Natural killer cell (primary cell): ENCODE data around the gene OR1B1. TPM values are rescaled to one million over a fixed set of nuclear protein-coding genes. Genes with fewer than 3 reads are reported as not detected.
A peak's percentile ranks its signal among the peaks of the same experiment; 100 is the strongest.
"Not testable (repeated sequence)": the region's sequence is repeated elsewhere in the genome, so short reads cannot be mapped to it uniquely, and the experiment has no call there.

Experiments
- ATAC-seq, 3 donors: fragments of 150-1000 bp in 2 of 3; fragments of 200-7000 bp in 1 of 3; cut with Tn5 transposase; 1 replicate in 1 of 3; 2 replicates in 2 of 3; pipeline ENCODE4 v1.10.0; 2021; ENCODE audit warnings: mild to moderate bottlenecking in 2 of 3, moderate library complexity in 2 of 3
- DNase-seq, 2 donors: peaks; one replicate each; pipeline versions ENCODE4 v3.0.0 to v3.0.0-alpha.2; 2013 to 2021; ENCODE audit warnings: mixed read lengths in 1 of 2
- H3K27ac ChIP-seq: one replicate; pipeline ENCODE4 v1.5.1; 2013; ENCODE audit warnings: mild to moderate bottlenecking, low read length
- H3K27me3 ChIP-seq: one replicate; pipeline ENCODE4 v1.6.1; 2013; ENCODE audit warnings: low read length; ENCODE audit not compliant: control insufficient read depth, insufficient read depth
- H3K36me3 ChIP-seq: one replicate; pipeline ENCODE4 v1.6.1; 2013; ENCODE audit warnings: low read length; ENCODE audit not compliant: control insufficient read depth, insufficient read depth
- H3K4me1 ChIP-seq: one replicate; pipeline ENCODE4 v1.6.1; 2013; ENCODE audit warnings: low read length; ENCODE audit not compliant: control insufficient read depth, insufficient read depth
- H3K4me3 ChIP-seq: one replicate; pipeline ENCODE4 v1.5.1; 2013; ENCODE audit warnings: low read length
- H3K9me3 ChIP-seq: one replicate; pipeline ENCODE4 v1.6.1; 2013; ENCODE audit warnings: low read length; ENCODE audit not compliant: control insufficient read depth, insufficient read depth
- H3K27ac Mint-ChIP-seq, 2 donors: one replicate each; pipeline ENCODE4 v1.8.0; 2022; ENCODE audit warnings: mild to moderate bottlenecking in 2 of 2, mixed read lengths in 2 of 2, moderate library complexity in 1 of 2
- H3K27me3 Mint-ChIP-seq, 2 donors: one replicate each; pipeline ENCODE4 v1.8.0; 2022; ENCODE audit warnings: low read depth in 2 of 2, mixed read lengths in 2 of 2
- H3K36me3 Mint-ChIP-seq: one replicate; pipeline ENCODE4 v1.8.0; 2022; ENCODE audit warnings: mixed read lengths
- H3K4me1 Mint-ChIP-seq, 2 donors: one replicate each; pipeline ENCODE4 v1.8.0; 2022; ENCODE audit warnings: mixed read lengths in 2 of 2
- H3K4me3 Mint-ChIP-seq: one replicate; pipeline ENCODE4 v1.8.0; 2022; ENCODE audit warnings: mild to moderate bottlenecking, moderate library complexity, mixed read lengths
- H3K9me3 Mint-ChIP-seq, 2 donors: one replicate each; pipeline ENCODE4 v1.8.0; 2022; ENCODE audit warnings: mixed read lengths in 2 of 2
- WGBS: methylation state at CpG from one replicate; pipeline ENCODE4 v1.1.7; 2013; ENCODE audit warnings: missing lambda C conversion rate; ENCODE audit not compliant: insufficient coverage; 5-methylcytosine and 5-hydroxymethylcytosine counted together
- intact Hi-C: fragments of 100-400 bp; cut with micrococcal nuclease; formaldehyde crosslinking; loops from one replicate; pipeline ENCODE4 v1.14.2; 2022
- total RNA-seq, 4 donors: library from RNA; stranded (reverse); fragments of 120-200 nt in 1 of 4; gene quantifications; one replicate each; pipeline versions ENCODE4 v1.2.3 to v1.2.4, GENCODE V29; 2013 to 2022
- TF ChIP-seq, protein P1 (sequence below): fragments of 200-600 bp; IDR thresholded peaks from one replicate; pipeline ENCODE4 v1.8.0; 2022; ENCODE audit warnings: antibody characterized with exemption

The OR1B1 gene
- total RNA-seq, 3 donors from 2014 or later (not counting 1 experiment from before 2014, with no cell fraction given), result 0.75 to 1.1 TPM; not detected in 1

DNA sequence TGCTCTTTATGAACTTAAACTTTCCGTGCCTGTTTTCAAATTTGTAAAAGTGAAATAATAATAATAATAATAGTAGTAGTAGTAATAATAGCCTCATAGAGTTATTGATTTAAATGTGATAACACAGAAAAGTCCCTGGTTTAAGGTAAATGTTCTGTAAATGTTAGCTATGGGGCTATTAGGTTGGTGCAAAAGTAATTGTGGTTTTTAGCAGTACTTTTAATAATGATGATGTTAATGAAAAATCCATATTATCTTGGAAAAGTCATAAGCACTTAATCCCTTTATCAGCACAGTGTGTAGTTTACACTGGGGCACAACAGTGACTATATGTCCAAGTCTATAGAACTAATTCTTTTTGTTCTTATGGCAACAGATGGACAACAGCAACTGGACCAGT lies 43.1 kb downstream of the OR1B1 start, which contains the start of gene OR1Q1:
Gene OR1Q1, plus strand, starts transcription at position 377 of the 400 bp plus-strand sequence. Its CDS starts 0 bp downstream, at position 377.
- H3K4me1 ChIP-seq, result no peaks in the 10 kb centered on the region
- Mint-ChIP-seq H3K27ac (no peak within 1 kb of the TSS), H3K36me3 (no peaks in the 10 kb centered on the region), H3K9me3 (no peaks in the 10 kb centered on the region), H3K4me3 (no peak within 1 kb of the TSS), H3K4me1 (no peaks in the 10 kb centered on the region), H3K27me3 (peaks cover 2 to 22% of the 10 kb centered on the region in 2 donors)
- DNase-seq, result no peak
- TF ChIP-seq, protein P1, sequence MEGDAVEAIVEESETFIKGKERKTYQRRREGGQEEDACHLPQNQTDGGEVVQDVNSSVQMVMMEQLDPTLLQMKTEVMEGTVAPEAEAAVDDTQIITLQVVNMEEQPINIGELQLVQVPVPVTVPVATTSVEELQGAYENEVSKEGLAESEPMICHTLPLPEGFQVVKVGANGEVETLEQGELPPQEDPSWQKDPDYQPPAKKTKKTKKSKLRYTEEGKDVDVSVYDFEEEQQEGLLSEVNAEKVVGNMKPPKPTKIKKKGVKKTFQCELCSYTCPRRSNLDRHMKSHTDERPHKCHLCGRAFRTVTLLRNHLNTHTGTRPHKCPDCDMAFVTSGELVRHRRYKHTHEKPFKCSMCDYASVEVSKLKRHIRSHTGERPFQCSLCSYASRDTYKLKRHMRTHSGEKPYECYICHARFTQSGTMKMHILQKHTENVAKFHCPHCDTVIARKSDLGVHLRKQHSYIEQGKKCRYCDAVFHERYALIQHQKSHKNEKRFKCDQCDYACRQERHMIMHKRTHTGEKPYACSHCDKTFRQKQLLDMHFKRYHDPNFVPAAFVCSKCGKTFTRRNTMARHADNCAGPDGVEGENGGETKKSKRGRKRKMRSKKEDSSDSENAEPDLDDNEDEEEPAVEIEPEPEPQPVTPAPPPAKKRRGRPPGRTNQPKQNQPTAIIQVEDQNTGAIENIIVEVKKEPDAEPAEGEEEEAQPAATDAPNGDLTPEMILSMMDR, result no peak
- no peak within 1 kb of the TSS for H3K27ac ChIP-seq
- H3K4me3 ChIP-seq, result no peak within 1 kb of the TSS
- WGBS, result no CpG with 5 or more reads among the region's 1 CpG
- H3K36me3 ChIP-seq, result no peaks in the 10 kb centered on the region
- no peaks in the 10 kb centered on the region for H3K9me3 ChIP-seq
- intact Hi-C loops, result no loop called here
- H3K27me3 ChIP-seq, result no peaks in the 10 kb centered on the region
- no peak for ATAC-seq

DNA sequence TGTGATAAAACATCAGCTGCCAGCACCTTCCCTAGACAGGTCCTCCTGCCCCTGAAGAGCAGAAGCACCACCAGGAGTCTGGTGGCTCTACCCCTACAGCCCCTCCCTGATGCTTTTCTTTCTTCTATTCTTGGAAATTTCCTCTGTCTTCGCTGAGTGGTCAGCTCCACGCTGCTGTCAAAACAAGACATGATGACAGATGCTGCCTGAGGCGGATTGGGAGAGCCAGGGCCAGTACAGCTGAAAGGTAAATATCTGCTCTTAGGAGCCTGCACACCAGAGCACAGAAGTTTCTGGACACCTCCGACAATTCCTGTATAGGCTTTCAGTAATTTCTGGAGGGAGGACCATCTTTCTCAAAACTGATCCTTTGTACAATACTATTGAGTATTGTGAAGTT lies 47.6 kb downstream of the OR1B1 start:
- Mint-ChIP-seq H3K4me1 (no peaks in the 10 kb centered on the region), H3K27ac (no peak overlapping the region), H3K9me3 (no peaks in the 10 kb centered on the region), H3K36me3 (no peaks in the 10 kb centered on the region), H3K27me3 (peaks cover 0 to 13% of the 10 kb centered on the region in 2 donors), H3K4me3 (no peak overlapping the region)
- no peaks in the 10 kb centered on the region for H3K27me3 ChIP-seq
- no peak overlapping the region for H3K27ac ChIP-seq
- no peaks in the 10 kb centered on the region for H3K9me3 ChIP-seq
- TF ChIP-seq, protein P1, result no peak
- H3K36me3 ChIP-seq, result no peaks in the 10 kb centered on the region
- no peaks in the 10 kb centered on the region for H3K4me1 ChIP-seq
- intact Hi-C loops, result no loop called here
- 85% methylated on average over 4 of the region's 4 CpGs for WGBS
- no peak for DNase-seq
- no peak overlapping the region for H3K4me3 ChIP-seq
- ATAC-seq, result no peak

DNA sequence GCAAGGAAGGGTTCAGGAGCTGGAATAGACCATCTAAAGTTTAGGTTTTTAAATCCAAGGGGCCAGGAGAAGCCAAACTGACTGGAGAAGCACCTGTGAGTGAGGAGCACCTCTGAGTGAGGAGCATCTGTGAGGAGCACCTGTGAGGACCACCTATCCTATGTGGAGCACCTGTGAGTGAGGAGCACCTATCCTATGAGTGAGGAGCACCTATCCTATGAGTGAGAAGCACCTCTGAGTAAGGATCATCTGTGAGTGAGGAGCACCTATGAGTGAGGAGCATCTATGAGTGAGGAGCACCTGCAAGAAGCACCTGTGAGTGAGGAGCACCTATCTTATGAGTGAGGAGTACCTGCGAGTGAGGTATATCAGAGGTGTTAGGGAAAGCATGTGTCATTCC lies 50.8 kb downstream of the OR1B1 start:
- H3K9me3 Mint-ChIP-seq, result no peaks in the 10 kb centered on the region
- Histone ChIP-seq H3K27me3 (no peaks in the 10 kb centered on the region), H3K9me3 (no peaks in the 10 kb centered on the region), H3K27ac (no peak overlapping the region), H3K36me3 (no peaks in the 10 kb centered on the region), H3K4me3 (no peak overlapping the region), H3K4me1 (no peaks in the 10 kb centered on the region)
- peak in 1 of 3 donors; percentile 30 for ATAC-seq
- intact Hi-C loops, result no loop called here
- no peaks in the 10 kb centered on the region for H3K4me1 Mint-ChIP-seq
- H3K27ac Mint-ChIP-seq, result no peak overlapping the region
- DNase-seq, result no peak
- TF ChIP-seq, protein P1, result no peak
- peaks cover 4 to 10% of the 10 kb centered on the region in 2 donors for H3K27me3 Mint-ChIP-seq
- WGBS, result 100% methylated on average over 1 of the region's 1 CpG
- H3K4me3 Mint-ChIP-seq, result no peak overlapping the region
- no peaks in the 10 kb centered on the region for H3K36me3 Mint-ChIP-seq

DNA sequence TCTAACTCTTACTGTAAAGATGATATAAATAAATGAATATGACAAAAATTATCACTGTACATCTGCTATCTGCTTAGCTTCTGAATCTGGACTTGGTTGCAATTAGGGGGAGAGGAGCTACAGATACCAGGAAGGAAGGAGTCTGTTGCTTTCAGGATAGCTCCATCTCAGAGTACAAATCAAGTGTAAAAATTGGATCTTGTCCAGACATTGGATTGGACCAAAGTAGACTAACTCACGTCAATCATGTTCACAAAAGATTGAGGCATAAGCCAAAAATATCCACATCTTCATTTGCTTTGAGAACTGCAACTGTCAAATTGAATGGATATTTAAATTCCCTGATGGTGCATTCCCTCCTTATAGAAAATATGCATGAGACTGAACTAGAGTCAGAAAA lies 51.7 kb downstream of the OR1B1 start:
- Histone ChIP-seq H3K4me1 (no peaks in the 10 kb centered on the region), H3K27ac (no peak overlapping the region), H3K9me3 (no peaks in the 10 kb centered on the region), H3K27me3 (no peaks in the 10 kb centered on the region), H3K36me3 (no peaks in the 10 kb centered on the region), H3K4me3 (no peak overlapping the region)
- intact Hi-C loops, result no loop called here
- H3K9me3 Mint-ChIP-seq, result peaks cover 0 to under 1% of the 10 kb centered on the region in 2 donors
- H3K36me3 Mint-ChIP-seq, result peaks cover 6% of the 10 kb centered on the region
- peaks cover 4 to 10% of the 10 kb centered on the region in 2 donors for H3K27me3 Mint-ChIP-seq
- no peak overlapping the region for H3K4me3 Mint-ChIP-seq
- TF ChIP-seq, protein P1, result no peak
- ATAC-seq, result no peak
- H3K27ac Mint-ChIP-seq, result no peak overlapping the region
- WGBS, result 100% methylated on average over 1 of the region's 1 CpG
- no peak for DNase-seq
- no peaks in the 10 kb centered on the region for H3K4me1 Mint-ChIP-seq

DNA sequence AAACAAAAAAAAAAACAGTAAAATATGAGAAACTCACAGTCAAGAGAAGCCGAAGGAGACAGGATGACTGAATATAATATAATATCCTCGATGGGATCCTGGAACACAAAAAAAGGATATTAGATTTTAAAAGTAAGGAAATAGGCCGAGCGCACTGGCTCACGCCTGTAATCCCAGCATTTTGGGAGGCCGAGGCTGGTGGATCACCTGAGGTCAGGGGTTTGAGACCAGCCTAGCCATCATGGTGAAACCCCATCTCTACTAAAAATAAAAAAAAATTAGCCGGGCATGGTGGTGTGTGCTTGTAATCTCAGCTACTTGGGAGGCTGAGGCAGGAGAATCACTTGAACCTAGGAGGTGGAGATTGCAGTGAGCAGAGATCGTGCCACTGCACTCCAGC lies 74.1 kb downstream of the OR1B1 start, which contains the start of gene OR1L8:
Gene OR1L8, minus strand, starts transcription at position 101 of the 400 bp plus-strand sequence. CDS start 14,907 bp downstream, outside the sequence.
- H3K27ac Mint-ChIP-seq, H3K36me3 Mint-ChIP-seq, H3K4me1 Mint-ChIP-seq, intact Hi-C loops, DNase-seq, H3K4me3 ChIP-seq, H3K9me3 ChIP-seq, H3K9me3 Mint-ChIP-seq, H3K27ac ChIP-seq, ATAC-seq, H3K4me1 ChIP-seq, H3K36me3 ChIP-seq, H3K4me3 Mint-ChIP-seq, H3K27me3 ChIP-seq: not testable (repeated sequence)
- WGBS, result 91% methylated on average over 8 of the region's 8 CpGs
- peaks cover 2 to 14% of the 10 kb centered on the region in 2 donors for H3K27me3 Mint-ChIP-seq
